Psoas muscle (tissue), 8 donors: Measurements from ENCODE around the gene INPPL1. TPM values are rescaled to one million over a fixed set of nuclear protein-coding genes. Genes with fewer than 3 reads are reported as not detected.
"Not testable (repeated sequence)": the region's sequence is repeated elsewhere in the genome, so short reads cannot be mapped to it uniquely, and the experiment has no call there.

Experiments
- ATAC-seq, 4 donors: fragments of 200-7000 bp; cut with Tn5 transposase; one replicate each; pipeline ENCODE4 v1.9.1; 2020; ENCODE audit warnings: moderate library complexity in 3 of 4, mild to moderate bottlenecking in 2 of 4
- DNase-seq, 2 donors: peaks; one replicate each; pipeline ENCODE4 v3.0.0-alpha.2; 2020
- H3K27ac ChIP-seq: fragments of 200-600 bp; one replicate; pipeline ENCODE4 v1.8.0; 2022
- H3K27me3 ChIP-seq, 3 donors: fragments of 200-600 bp in 1 of 3; one replicate each; pipeline versions ENCODE4 v1.6.1 to v1.8.0; 2013 to 2022; ENCODE audit warnings: low read length in 2 of 3, mild to moderate bottlenecking in 2 of 3, moderate library complexity in 1 of 3; ENCODE audit not compliant: insufficient read depth in 3 of 3
- H3K36me3 ChIP-seq, 2 donors: fragments of 200-600 bp in 1 of 2; one replicate each; pipeline versions ENCODE4 v1.6.1 to v1.8.0; 2013 to 2022; ENCODE audit warnings: low read depth in 1 of 2, mild to moderate bottlenecking in 1 of 2, moderate library complexity in 1 of 2; ENCODE audit not compliant: insufficient read depth in 1 of 2
- H3K4me1 ChIP-seq: fragments of 200-600 bp; one replicate; pipeline ENCODE4 v1.8.0; 2022
- H3K4me3 ChIP-seq: fragments of 200-600 bp; one replicate; pipeline ENCODE4 v1.8.0; 2022; ENCODE audit warnings: mild to moderate bottlenecking
- H3K9me3 ChIP-seq: fragments of 200-600 bp; one replicate; pipeline ENCODE4 v1.8.0; 2022
- CTCF ChIP-seq: fragments of 200-600 bp; IDR thresholded peaks from one replicate; pipeline ENCODE4 v1.8.0; 2022; ENCODE audit warnings: antibody characterized with exemption
- WGBS, 3 donors: extraction: QIAGEN DNeasy Blood & Tissue Kit; methylation state at CpG; one replicate each; pipeline versions ENCODE4 v1.1.6 to v1.1.7; 2013; 5-methylcytosine and 5-hydroxymethylcytosine counted together
- intact Hi-C, 2 donors: fragments of 100-400 bp; cut with DNase I; formaldehyde crosslinking; loops; one replicate each; pipeline versions ENCODE4 v1.11.0 to v1.14.2; 2022
- polyA plus RNA-seq, 3 donors: library from polyadenylated mRNA; stranded (reverse); fragments of 200-250 nt; gene quantifications; one replicate each; pipeline ENCODE4 v1.2.3, GENCODE V29; 2013
- total RNA-seq, 4 donors: library from RNA; stranded (reverse); fragmentation: NEBNext Ultra II Directional in 2 of 4; extraction: Animal tissue kit (Norgen Biotek cat#: 25700) in 2 of 4; gene quantifications; one replicate each; pipeline versions ENCODE4 v1.2.1 to v1.2.4, GENCODE V29; 2021 to 2023
- donor health status: healthy with polysubstance abuse.
- donor health status: DM: no; HTN: no; CAD: no; lungs with moderate emphysema.
- donor health status: Bipolar disorder and iron deficiency.
- donor health status: healthy.
- donor health status: DM: yes; HTN: yes; CAD: no.
- donor health status: DM: no; HTN: no; CAD: no.
- donor health status: DM: no; HTN: no; CAD: no.
- donor health status: DM: yes; HTN: yes; CAD: no.

The INPPL1 gene
- total and polyA plus RNA-seq, 7 donors = 35.2 to 125 (median 90.7) TPM

GRCh38 chr11:72203163-72203562 is 21.4 kb upstream of the INPPL1 start:
- Histone ChIP-seq H3K36me3 (no peaks in the 10 kb centered on the region), H3K27me3 (peaks cover 0 to 2% (median 0%) of the 10 kb centered on the region in 3 donors), H3K4me1 (no peaks in the 10 kb centered on the region), H3K27ac (no peak overlapping the region), H3K4me3 (no peak overlapping the region), H3K9me3 (no peaks in the 10 kb centered on the region)
- TF ChIP-seq CTCF = no peak
- WGBS, 3 donors = 66 to 75% (median 66%) methylated on average over 2 of the region's 2 CpGs
- intact Hi-C loops = no loop called here
- DNase-seq (no peak), ATAC-seq (no peak)

- H3K4me3 ChIP-seq = no peak overlapping the region
- intact Hi-C loops = no loop called here
- H3K27ac ChIP-seq = no peak overlapping the region
- H3K36me3 ChIP-seq = no peaks in the 10 kb centered on the region
- H3K27me3 ChIP-seq = peaks cover 0 to 2% (median 0%) of the 10 kb centered on the region in 3 donors
- no peaks in the 10 kb centered on the region for H3K9me3 ChIP-seq
- no peak for ATAC-seq
- no peaks in the 10 kb centered on the region for H3K4me1 ChIP-seq
- DNase-seq = no peak
- no peak for TF ChIP-seq CTCF
Measured at GRCh38 chr11:72204886-72205285, 19.7 kb upstream of the INPPL1 start.

DNA sequence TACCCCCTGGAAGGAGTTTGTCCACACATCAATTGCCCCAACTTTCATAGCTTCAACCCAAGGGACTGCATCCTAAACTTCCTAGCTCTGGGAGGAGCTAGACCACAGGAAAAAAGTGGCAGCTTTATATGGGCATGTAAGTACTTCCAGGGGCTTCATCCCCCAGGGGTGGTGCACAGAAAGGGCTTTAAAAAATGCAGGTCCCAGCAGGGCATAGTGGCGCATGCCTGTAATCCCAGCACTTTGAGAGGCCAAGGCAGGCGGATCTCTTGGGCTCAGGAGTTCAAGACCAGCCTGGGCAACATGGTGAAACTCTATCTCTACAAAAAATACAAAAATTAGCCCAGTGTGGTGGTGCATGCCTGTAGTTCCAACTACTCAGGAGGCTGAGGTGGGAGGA is 17.8 kb upstream of the INPPL1 start:
- ATAC-seq, H3K4me3 ChIP-seq, H3K9me3 ChIP-seq, intact Hi-C loops, H3K4me1 ChIP-seq, H3K27ac ChIP-seq, H3K27me3 ChIP-seq, DNase-seq, H3K36me3 ChIP-seq: not testable (repeated sequence)
- WGBS, 3 donors = 85 to 93% (median 87%) methylated on average over 2 of the region's 2 CpGs

DNA sequence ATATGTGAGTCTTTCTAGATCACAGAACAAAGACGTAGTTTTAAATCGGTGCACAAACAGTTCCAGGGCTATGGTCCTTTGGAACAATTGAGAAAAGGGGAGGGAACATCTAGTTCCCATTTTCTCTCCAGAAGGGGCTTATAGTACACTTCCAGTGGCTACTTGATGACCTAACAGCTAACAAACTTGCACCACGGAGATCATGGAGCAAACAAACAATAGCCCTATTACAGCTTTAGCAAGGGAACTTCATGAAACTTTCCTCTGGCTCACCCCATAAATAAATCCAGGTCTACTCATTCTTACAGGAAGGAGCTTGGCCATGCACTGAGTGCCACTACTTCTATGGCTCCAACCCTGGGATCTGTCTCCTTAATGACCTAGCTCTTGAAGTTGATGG is 16.3 kb upstream of the INPPL1 start:
- TF ChIP-seq CTCF = no peak
- H3K4me3 ChIP-seq = no peak overlapping the region
- H3K27me3 ChIP-seq = peaks cover 0 to 2% (median 0%) of the 10 kb centered on the region in 3 donors
- no peaks in the 10 kb centered on the region for H3K4me1 ChIP-seq
- WGBS, 3 donors = 58 to 76% (median 70%) methylated on average over 3 of the region's 3 CpGs
- ATAC-seq (no peak), DNase-seq (no peak)
- intact Hi-C loops = no loop called here
- H3K27ac ChIP-seq = no peak overlapping the region
- no peaks in the 10 kb centered on the region for H3K36me3 ChIP-seq
- no peaks in the 10 kb centered on the region for H3K9me3 ChIP-seq

DNA sequence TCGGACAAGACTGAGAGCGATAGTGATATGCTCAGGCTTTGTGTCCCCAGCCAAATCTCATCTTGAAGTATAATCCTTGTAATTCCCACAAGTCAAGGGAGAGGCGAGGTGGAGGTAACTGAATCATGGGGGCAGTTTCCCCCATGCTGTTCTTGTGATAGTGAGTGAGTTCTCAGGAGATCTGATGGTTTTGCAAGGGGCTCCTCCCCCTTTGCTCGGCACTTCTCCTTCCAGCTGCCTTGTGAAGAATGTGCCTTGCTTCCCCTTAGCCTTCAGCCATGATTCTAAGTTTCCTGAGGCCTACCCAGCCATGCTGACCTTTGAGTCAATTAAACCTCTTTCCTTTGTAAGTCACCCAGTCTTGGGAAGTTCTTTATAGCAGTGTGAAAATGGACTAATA is 15.5 kb upstream of the INPPL1 start:
- no peak for TF ChIP-seq CTCF
- WGBS, 3 donors = 72 to 89% (median 78%) methylated on average over 4 of the region's 4 CpGs
- ATAC-seq (no peak), DNase-seq (no peak)
- Histone ChIP-seq H3K4me3 (no peak overlapping the region), H3K9me3 (no peaks in the 10 kb centered on the region), H3K36me3 (no peaks in the 10 kb centered on the region), H3K4me1 (no peaks in the 10 kb centered on the region), H3K27me3 (peaks cover 0 to 2% (median 0%) of the 10 kb centered on the region in 3 donors), H3K27ac (no peak overlapping the region)
- intact Hi-C loops = no loop called here
